GM12892 (cell line): ENCODE results near the gene UTP25.

Experiments
- POLR2A ChIP-seq: IDR thresholded peaks from 2 replicates; pipeline ENCODE4 v1.6.1; 2011; ENCODE audit warnings: low read depth, low read length, control low read depth
- POLR2AphosphoS5 ChIP-seq: IDR thresholded peaks from 2 replicates; pipeline ENCODE4 v1.6.1; 2011; ENCODE audit warnings: low read depth, low read length, control low read depth
- TAF1 ChIP-seq: IDR thresholded peaks from 2 replicates; pipeline ENCODE4 v1.6.1; 2011; ENCODE audit warnings: low read depth, mild to moderate bottlenecking, control low read depth, low read length, borderline replicate concordance

- TF ChIP-seq POLR2AphosphoS5 (no peak), POLR2A (no peak), TAF1 (no peak)
Measured at GRCh38 chr1:209829716-209830115, 1.9 kb downstream of the UTP25 start.
